Measurements from ENCODE around the gene PAQR8.
"Not testable (repeated sequence)": the region's sequence is repeated elsewhere in the genome, so short reads cannot be mapped to it uniquely, and the experiment has no call there.

PAQR8 gene

GRCh38 chr6:52375780-52376556 is 14.0 kb downstream of the PAQR8 start:
- no peak overlapping the region for H3K4me3 ChIP-seq (ENCODE audit: low read depth, low read length)
- TF ChIP-seq CTCF (conservative IDR thresholded peaks at IDR 0.05; ENCODE audit: low read depth, low read length) = no peak
- DNase-seq (ENCODE audit: low read depth) = no peak

DNA sequence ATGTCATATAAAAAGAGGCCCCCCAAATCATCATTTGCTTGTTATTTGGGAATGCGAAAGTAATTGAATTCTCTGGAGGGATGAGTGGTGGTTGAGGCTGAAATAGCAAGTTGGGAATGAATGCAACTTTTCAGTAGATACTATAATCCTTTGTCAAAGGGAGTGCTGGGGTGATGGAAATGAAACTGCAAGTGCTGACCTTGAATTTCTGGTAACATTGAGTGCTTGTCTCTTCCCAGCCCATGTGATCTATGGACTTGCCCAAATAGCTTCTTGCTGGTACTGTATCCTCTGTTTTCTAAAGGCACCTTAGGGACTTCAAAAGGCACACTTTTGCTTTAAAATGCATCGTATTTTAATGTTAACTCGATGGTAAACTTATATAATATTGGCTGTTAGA is 14.8 kb downstream of the PAQR8 start:
- H3K4me3 ChIP-seq (ENCODE audit: low read depth, low read length) = no peak overlapping the region
- no peak for DNase-seq (ENCODE audit: low read depth)
- TF ChIP-seq CTCF (conservative IDR thresholded peaks at IDR 0.05; ENCODE audit: low read depth, low read length) = no peak

- no peak overlapping the region for H3K4me3 ChIP-seq (ENCODE audit: low read depth, low read length)
- no peak for DNase-seq (ENCODE audit: low read depth)
- TF ChIP-seq CTCF (conservative IDR thresholded peaks at IDR 0.05; ENCODE audit: low read depth, low read length) = no peak
Measured at GRCh38 chr6:52377538-52378221, 15.7 kb downstream of the PAQR8 start.

GRCh38 chr6:52381249-52381648 is 19.3 kb downstream of the PAQR8 start:
- TF ChIP-seq CTCF (conservative IDR thresholded peaks at IDR 0.05; ENCODE audit: low read depth, low read length) = no peak
- no peak overlapping the region for H3K4me3 ChIP-seq (ENCODE audit: low read depth, low read length)
- no peak for DNase-seq (ENCODE audit: low read depth)

DNA sequence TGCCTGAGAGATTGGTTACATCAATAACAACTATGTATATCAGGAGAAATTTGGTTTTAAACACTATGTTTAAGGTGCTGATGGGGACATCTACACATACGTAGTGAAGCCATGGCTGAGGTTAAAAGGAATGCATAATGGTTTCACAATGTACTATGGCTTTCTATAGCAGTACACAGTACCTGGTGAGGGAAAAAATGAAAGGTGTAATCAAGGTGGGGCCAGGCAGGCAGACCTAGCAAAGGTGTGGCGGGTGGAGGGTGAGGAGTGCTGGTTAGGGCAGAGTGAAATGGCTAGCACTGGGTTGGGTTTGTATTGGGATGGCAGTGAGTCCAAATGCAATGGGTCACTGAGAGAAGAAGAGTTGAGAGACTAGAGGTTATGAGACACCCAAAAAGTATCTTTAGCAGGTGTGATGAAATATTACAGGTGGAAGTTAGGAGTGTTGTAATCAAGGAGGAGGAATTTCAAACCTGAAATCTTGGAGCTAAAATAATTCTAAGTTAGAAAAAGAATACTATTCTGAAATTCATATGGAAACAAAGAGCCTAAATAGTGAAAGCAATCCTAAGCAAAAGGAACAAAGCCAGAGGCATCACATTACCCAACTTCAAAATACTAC is 22.3 kb downstream of the PAQR8 start:
- H3K4me3 ChIP-seq (ENCODE audit: low read depth, low read length) = no peak overlapping the region
- no peak for TF ChIP-seq CTCF (conservative IDR thresholded peaks at IDR 0.05; ENCODE audit: low read depth, low read length)
- no peak for DNase-seq (ENCODE audit: low read depth)

DNA sequence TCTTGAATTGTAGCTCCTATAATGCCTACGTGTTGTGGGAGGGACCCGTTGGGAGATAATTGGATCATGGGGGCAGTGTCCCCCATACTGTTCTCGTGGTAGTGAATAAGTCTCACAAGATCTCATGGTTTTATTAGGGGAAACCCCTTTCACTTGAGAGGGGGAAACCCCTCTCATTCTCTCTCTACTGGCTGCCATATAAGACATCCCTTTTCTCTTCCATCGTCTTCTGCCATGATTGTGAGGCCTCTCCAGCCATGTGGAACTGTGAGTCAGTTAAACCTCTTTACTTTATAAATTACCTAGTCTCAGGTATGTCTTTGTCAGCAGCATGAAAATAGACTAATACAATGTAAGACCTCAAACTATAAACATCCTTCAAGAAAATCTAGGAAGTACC is 23.1 kb downstream of the PAQR8 start:
- TF ChIP-seq CTCF (conservative IDR thresholded peaks at IDR 0.05; ENCODE audit: low read depth, low read length) = no peak
- H3K4me3 ChIP-seq (ENCODE audit: low read depth, low read length) = no peak overlapping the region
- no peak for DNase-seq (ENCODE audit: low read depth)

DNA sequence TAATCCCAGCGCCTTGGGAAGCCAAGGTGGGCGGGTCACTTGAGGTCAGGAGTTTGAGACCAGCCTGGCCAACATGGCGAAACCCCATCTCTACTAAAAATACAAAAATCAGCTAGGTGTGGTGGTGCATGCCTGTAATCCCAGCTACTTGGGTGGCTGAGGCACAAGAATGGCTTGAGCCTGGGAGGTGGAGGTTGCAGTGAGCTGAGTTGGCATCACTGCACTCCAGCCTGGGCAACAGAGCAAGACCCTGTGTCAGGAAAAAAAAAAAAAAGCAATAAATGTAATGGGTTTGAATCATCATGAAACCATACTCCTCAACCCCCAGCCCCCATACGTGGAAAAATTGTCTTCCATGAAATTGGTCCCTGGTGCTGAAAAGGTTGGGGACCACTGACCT is 26.2 kb downstream of the PAQR8 start:
- DNase-seq (ENCODE audit: low read depth); H3K4me3 ChIP-seq (ENCODE audit: low read depth, low read length): not testable (repeated sequence)

Data from choroid plexus epithelial cell (primary cell).